K562 (cell line): ENCODE measurements around the gene AKNA. TPM values are rescaled to one million over a fixed set of nuclear protein-coding genes. Genes with fewer than 3 reads are reported as not detected.

Experiments used
- ATAC-seq: fragments of 200-7000 bp; cut with Tn5 transposase; 3 replicates; pipeline ENCODE4 v1.9.1; 2020; ENCODE audit warnings: moderate library complexity
- BruUV-seq: library from RNA; stranded (reverse); fragments of 400-500 nt; replicated peaks from 2 replicates; lab custom pipeline; 2021; lab: Mats Ljungman, UMichigan
- CTCF ChIA-PET: fragments of 300-600 bp; formaldehyde crosslinking; extraction: SDS; loops from one replicate; lab custom pipeline; 2021; ENCODE audit warnings: low intra/inter-chr PET ratio; lab: Yijun Ruan, JAX
- POLR2A ChIA-PET: fragments of 300-600, 350-650 bp; sonication (Branson Sonifier 250); formaldehyde crosslinking; extraction: SDS; loops from one replicate; lab custom pipeline; 2021; ENCODE audit warnings: antibody characterized with exemption, inconsistent platforms; lab: Yijun Ruan, JAX
- DNase-seq, 4 experiments: peaks; one replicate each; pipeline versions ENCODE4 v3.0.0 to v3.0.0-alpha.2; 2011 to 2018; ENCODE audit warnings: low spot score in 3 of 4, mixed read lengths in 3 of 4; ENCODE audit errors: extremely low read depth in 1 of 4
- FAIRE-seq: peaks from 2 replicates; lab custom pipeline; 2011; peaks lifted over from hg19 to GRCh38; lab: Jason Lieb, UNC
- H2AFZ ChIP-seq: 2 replicates; pipeline ENCODE4 v1.6.0; 2011; ENCODE audit warnings: low read depth, low read length, control low read depth, inconsistent platforms
- H3K27ac ChIP-seq: fragments of 200-600 bp; 3 replicates; pipeline ENCODE4 v1.8.0; 2011; ENCODE audit warnings: low read depth, mild to moderate bottlenecking, control low read depth, inconsistent platforms, low read length, moderate library complexity, mixed read lengths; ENCODE audit errors: extremely low read depth
- H3K27me3 ChIP-seq, 2 experiments: fragments of 300-600 bp in 1 of 2; 2 replicates in 1 of 2; 3 replicates in 1 of 2; pipeline versions ENCODE4 v1.6.0 to v1.8.0; 2011; ENCODE audit warnings: inconsistent platforms in 2 of 2, low read length in 2 of 2, mild to moderate bottlenecking in 1 of 2, mixed read lengths in 1 of 2, moderate library complexity in 1 of 2; ENCODE audit not compliant: control insufficient read depth in 2 of 2, insufficient read depth in 2 of 2
- H3K36me3 ChIP-seq: fragments of 300-600 bp; 3 replicates; pipeline ENCODE4 v1.8.0; 2011; ENCODE audit warnings: mild to moderate bottlenecking, low read length, inconsistent platforms; ENCODE audit not compliant: control insufficient read depth, insufficient read depth
- H3K4me1 ChIP-seq, 2 experiments: fragments of 200-600 bp in 1 of 2; replicated peaks in 1 of 2; 2 replicates in 1 of 2; 3 replicates in 1 of 2; pipeline versions ENCODE4 v1.5.1 to v1.8.0; 2011; ENCODE audit warnings: inconsistent platforms in 2 of 2, low read length in 2 of 2, mild to moderate bottlenecking in 1 of 2, mixed read lengths in 1 of 2, moderate library complexity in 1 of 2; ENCODE audit not compliant: control insufficient read depth in 2 of 2, insufficient read depth in 2 of 2
- H3K4me2 ChIP-seq: 2 replicates; pipeline ENCODE4 v1.6.1; 2011; ENCODE audit warnings: low read length, control low read depth, inconsistent platforms, mixed read lengths; ENCODE audit not compliant: insufficient read depth
- H3K4me3 ChIP-seq: fragments of 200-600 bp; sonication (generic), shearing (Covaris generic); 2 replicates; pipeline ENCODE4 v1.5.1; 2016; ENCODE audit warnings: control low read depth, inconsistent platforms
- H3K79me2 ChIP-seq: fragments of 200-600 bp; 3 replicates; pipeline ENCODE4 v1.8.0; 2011; ENCODE audit warnings: low read length, inconsistent platforms; ENCODE audit not compliant: control insufficient read depth, insufficient read depth
- H3K9ac ChIP-seq, 2 experiments: 2 replicates each; pipeline versions ENCODE4 v1.6.0 to v1.6.1; 2011; ENCODE audit warnings: low read depth in 2 of 2, low read length in 2 of 2, control low read depth in 1 of 2, inconsistent platforms in 1 of 2, mild to moderate bottlenecking in 1 of 2, mixed read lengths in 1 of 2; ENCODE audit not compliant: insufficient read depth in 1 of 2
- H3K9me1 ChIP-seq: one replicate; pipeline ENCODE4 v1.6.0; 2011; ENCODE audit warnings: inconsistent platforms, mild to moderate bottlenecking, low read length, moderate library complexity; ENCODE audit not compliant: control insufficient read depth, insufficient read depth
- H3K9me3 ChIP-seq: replicated peaks from 2 replicates; pipeline ENCODE4 v1.5.1; 2011; ENCODE audit warnings: low read depth, low read length, inconsistent platforms; ENCODE audit not compliant: control insufficient read depth, insufficient read depth
- H4K20me1 ChIP-seq: replicated peaks from 2 replicates; pipeline ENCODE4 v1.6.1; 2011; ENCODE audit warnings: low read length, inconsistent platforms, mixed read lengths; ENCODE audit not compliant: control insufficient read depth, insufficient read depth
- BDP1 ChIP-seq: IDR thresholded peaks from 3 replicates; pipeline ENCODE4 v1.6.1; 2011; ENCODE audit not compliant: insufficient read length, insufficient read depth
- CBFB ChIP-seq: sonication (generic); formaldehyde crosslinking; IDR thresholded peaks from 2 replicates; pipeline ENCODE4 v1.4.0; 2020; ENCODE audit warnings: mild to moderate bottlenecking, missing genetic modification reagents
- CBX8 ChIP-seq: fragments of 200-600 bp; sonication (generic); IDR thresholded peaks from 2 replicates; pipeline ENCODE4 v1.6.1; 2012; ENCODE audit warnings: borderline replicate concordance, mixed run types, low read depth, mild to moderate bottlenecking, moderate library complexity, mixed read lengths, low read length, control low read depth, inconsistent platforms; ENCODE audit not compliant: poor library complexity, severe bottlenecking; ENCODE audit errors: extremely low read depth
- FOXK1 ChIP-seq: sonication (generic); formaldehyde crosslinking; IDR thresholded peaks from 2 replicates; pipeline ENCODE4 v1.8.0; 2022; ENCODE audit warnings: missing genetic modification reagents, mild to moderate bottlenecking, borderline replicate concordance
- MAFF ChIP-seq: IDR thresholded peaks from 2 replicates; pipeline ENCODE4 v1.6.1; 2012; ENCODE audit warnings: low read length, improper control_type of control experiment
- PBX2 ChIP-seq, 2 experiments: IDR thresholded peaks in 1 of 2; conservative IDR thresholded peaks in 1 of 2; 2 replicates each; pipeline ENCODE4 v1.6.1; 2016; ENCODE audit warnings: low read depth in 2 of 2, mild to moderate bottlenecking in 1 of 2, missing compliant biosample characterization in 1 of 2, missing genetic modification characterization in 1 of 2, moderate library complexity in 1 of 2
- PRMT5 ChIP-seq: sonication (generic); formaldehyde crosslinking; IDR thresholded peaks from 2 replicates; pipeline ENCODE4 v1.5.0; 2020; ENCODE audit warnings: missing genetic modification reagents
- RAD51 ChIP-seq: fragments of 450-650 bp; IDR thresholded peaks from 2 replicates; pipeline ENCODE4 v1.7.1; 2016; ENCODE audit warnings: low read depth, mild to moderate bottlenecking, borderline replicate concordance
- ZBTB34 ChIP-seq: fragments of 250-450 bp; sonication (Bioruptor Pico); IDR thresholded peaks from 2 replicates; pipeline ENCODE4 v1.8.0; 2021; ENCODE audit warnings: mild to moderate bottlenecking, moderate library complexity
- ZC3H11A ChIP-seq: IDR thresholded peaks from 2 replicates; pipeline ENCODE4 v1.6.1; 2012; ENCODE audit warnings: low read depth, low read length, improper control_type of control experiment
- ZEB2 ChIP-seq: fragments of 450-650 bp; IDR thresholded peaks from 2 replicates; pipeline ENCODE4 v1.6.1; 2016
- ZNF518B ChIP-seq: fragments of 250-450 bp; sonication (Bioruptor Pico); IDR thresholded peaks from 2 replicates; pipeline ENCODE4 v1.5.0; 2021; ENCODE audit warnings: mild to moderate bottlenecking, moderate library complexity
- ZNF764 ChIP-seq: fragments of 250-450 bp; sonication (Bioruptor Pico); IDR thresholded peaks from 2 replicates; pipeline ENCODE4 v1.4.0; 2020; ENCODE audit warnings: low read depth, mild to moderate bottlenecking, moderate library complexity
- WGBS: fragments of 100-300 bp; shearing (Covaris generic); methylation state at CpG from one replicate; pipeline ENCODE4 v1.1.6; 2016; ENCODE audit warnings: low coverage, mixed read lengths; ENCODE audit not compliant: insufficient coverage; ENCODE audit errors: missing lambda C conversion rate; 5-methylcytosine and 5-hydroxymethylcytosine counted together
- in situ Hi-C: fragments of 300-500 bp; cut with MboI; formaldehyde crosslinking; loops from 4 replicates; pipeline ENCODE4 v1.15.0; 2018; ENCODE audit warnings: inconsistent platforms, mixed read lengths
- intact Hi-C: fragments of 100-400 bp; cut with micrococcal nuclease; formaldehyde crosslinking; loops from 2 replicates; pipeline ENCODE4 v1.14.2; 2022
- polyA plus RNA-seq, 8 experiments: library from polyadenylated mRNA; depleted of rRNA in 4 of 8; stranded (reverse) in 5 of 8; unstranded in 3 of 8; fragments of >200 nt; fragmentation: Nextera tagmentation in 2 of 8; fragmentation: Illumina TruSeq in 1 of 8; extraction: Ambion mirVana in 2 of 8; extraction: Trizol in 1 of 8; gene quantifications; 2 replicates each; pipeline versions ENCODE4 v1.2.1 to v1.2.3, GENCODE V29; 2011 to 2014; ENCODE audit warnings: inconsistent platforms in 1 of 8, missing spikeins in 1 of 8
- total RNA-seq, 7 experiments: library from RNA; depleted of rRNA in 6 of 7; stranded (reverse); fragments of >200 nt in 6 of 7; fragmentation: Illumina TruSeq in 2 of 7; extraction: Trizol in 2 of 7; gene quantifications; 2 replicates each; pipeline versions ENCODE4 v1.2.1 to v1.2.3, GENCODE V29; 2011 to 2021; ENCODE audit warnings: low replicate concordance in 1 of 7
- TF ChIP-seq, protein P1 (sequence below): sonication (generic); formaldehyde crosslinking; IDR thresholded peaks from 2 replicates; pipeline ENCODE4 v1.8.0; 2022; ENCODE audit warnings: missing genetic modification reagents, mild to moderate bottlenecking, moderate library complexity, borderline replicate concordance

AKNA gene
- total and polyA plus RNA-seq, 9 of the 15 experiments (the other 6 are each of a cell fraction or from before 2014, with no cell fraction given), result 0.29 to 20.5 (median 3.9) TPM

DNA sequence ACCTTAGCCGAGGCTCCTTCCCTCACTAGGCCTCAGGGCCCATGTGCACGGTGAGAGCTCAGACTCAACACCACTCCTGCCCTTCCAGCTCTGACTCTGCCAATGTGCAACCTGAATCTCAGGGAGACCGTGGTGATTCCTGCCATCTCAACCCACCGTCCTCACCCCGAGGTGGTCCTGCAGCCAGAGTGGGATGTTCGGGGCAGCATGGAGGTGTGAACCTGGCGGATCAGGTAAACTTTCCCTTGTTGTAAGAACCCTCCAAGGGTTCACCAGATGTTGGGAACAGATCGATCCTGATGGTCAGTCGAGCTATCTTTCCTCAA, 538 bp upstream of the AKNA start:
- Histone ChIP-seq H3K36me3 (no peaks in the 10 kb centered on the region), H4K20me1 (peaks cover 25% of the 10 kb centered on the region), H3K79me2 (no peaks in the 10 kb centered on the region), H3K4me2 (no peak overlapping the region), H2AFZ (no peak overlapping the region), H3K27ac (no peak overlapping the region), H3K4me1 (peaks cover 7 to 9% of the 10 kb centered on the region in 2 experiments; a peak in 4 of 5 replicates), H3K9me1 (no peaks in the 10 kb centered on the region), H3K27me3 (no peaks in the 10 kb centered on the region), H3K9ac (no peak overlapping the region), H3K4me3 (no peak overlapping the region), H3K9me3 (no peaks in the 10 kb centered on the region)
- WGBS, result 81% methylated on average over 8 of the region's 9 CpGs
- no peak for ATAC-seq
- ChIA-PET POLR2A (interaction anchor here (0.8 to 5.1 kb wide), 6 partner anchors 8 to 222 kb away, joined by 3 to 30 read pairs (median 4); partner anchors contain the start of gene TMEM268), CTCF (no interaction called here)
- no TSS peak for BruUV-seq
- DNase-seq, result no peak
- FAIRE-seq, result no peak
- in situ Hi-C loops (no loop called here), intact Hi-C loops (no loop called here)
- no peak for TF ChIP-seq PBX2 (CRISPR knock-in tag; IDR thresholded peaks at IDR 0.05; ENCODE audit: low read depth)
- TF ChIP-seq PBX2 (tag; conservative IDR thresholded peaks at IDR 0.05; ENCODE audit: low read depth), result no peak
- no peak for TF ChIP-seq ZNF518B (CRISPR knock-in tag)
- TF ChIP-seq CBX8, result no peak
- TF ChIP-seq ZEB2, result no peak
- TF ChIP-seq ZNF764, result no peak
- TF ChIP-seq CBFB (CRISPR knock-in tag), result no peak
- TF ChIP-seq ZC3H11A, result no peak
- no peak for TF ChIP-seq RAD51
- TF ChIP-seq, protein P1, sequence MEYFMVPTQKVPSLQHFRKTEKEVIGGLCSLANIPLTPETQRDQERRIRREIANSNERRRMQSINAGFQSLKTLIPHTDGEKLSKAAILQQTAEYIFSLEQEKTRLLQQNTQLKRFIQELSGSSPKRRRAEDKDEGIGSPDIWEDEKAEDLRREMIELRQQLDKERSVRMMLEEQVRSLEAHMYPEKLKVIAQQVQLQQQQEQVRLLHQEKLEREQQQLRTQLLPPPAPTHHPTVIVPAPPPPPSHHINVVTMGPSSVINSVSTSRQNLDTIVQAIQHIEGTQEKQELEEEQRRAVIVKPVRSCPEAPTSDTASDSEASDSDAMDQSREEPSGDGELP (CRISPR knock-in tag), result no peak
- TF ChIP-seq MAFF, result no peak
- no peak for TF ChIP-seq BDP1
- no peak for TF ChIP-seq ZBTB34
- TF ChIP-seq PRMT5 (CRISPR knock-in tag), result no peak
- no peak for TF ChIP-seq FOXK1 (CRISPR knock-in tag)
